NCI-H2227 (cell line): Measurements from ENCODE around the gene PLA2G12A.

Source experiments
- DNase-seq: peaks from one replicate; lab custom pipeline; 2025; ENCODE audit not compliant: unreplicated experiment; lab: John Stamatoyannopoulos, UW

Gene PLA2G12A

DNA sequence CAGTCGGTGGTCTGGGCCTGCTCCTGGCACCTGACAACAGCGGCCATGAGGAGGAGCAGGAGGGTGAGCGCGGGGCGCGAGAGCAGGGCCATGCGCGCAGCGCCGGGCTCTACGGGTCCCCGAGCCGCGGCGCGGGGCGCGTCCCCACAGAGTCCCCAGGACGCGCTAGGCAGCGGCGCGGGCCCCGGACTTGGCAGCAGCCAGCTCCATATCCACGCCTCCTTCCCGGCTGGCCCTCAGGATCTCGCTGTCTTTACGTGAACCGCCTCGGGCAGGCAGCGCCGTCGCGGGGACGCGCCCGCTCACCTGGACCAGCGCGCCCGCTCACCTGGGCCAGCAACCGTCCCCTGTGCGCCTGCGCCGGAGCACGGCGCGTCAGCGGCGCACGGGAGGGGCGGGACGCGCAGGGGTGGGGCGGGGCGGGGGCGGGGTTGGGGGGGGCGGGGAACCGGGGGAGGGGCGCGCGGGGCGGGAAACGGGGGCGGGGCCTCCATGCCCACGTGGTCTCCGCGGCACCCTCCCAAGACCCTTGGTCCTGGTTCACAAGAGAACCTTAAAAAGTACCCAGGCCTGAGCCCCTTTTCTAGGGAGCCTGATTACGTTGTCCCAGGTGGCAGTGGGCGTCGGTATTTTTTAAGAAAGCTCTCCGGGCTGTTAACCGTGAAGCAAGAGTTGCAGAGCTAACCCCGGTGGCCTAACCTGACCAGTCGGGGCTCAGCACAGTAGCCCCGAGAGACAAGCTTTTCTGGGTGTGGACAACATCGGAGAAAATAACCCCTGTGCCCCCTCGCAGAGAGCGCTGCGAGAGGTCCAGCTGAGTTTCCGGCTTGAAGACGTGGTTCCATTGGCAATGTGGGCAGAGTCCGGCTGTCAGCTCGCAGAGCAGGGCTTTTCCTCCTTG lies at the start of gene PLA2G12A:
Gene PLA2G12A (minus strand): TSS at position 353 of the 901 bp plus-strand sequence. CDS start 261 bp downstream, at position 92.
- peak; percentile 80 for DNase-seq

- no peak for DNase-seq
Observed at GRCh38 chr4:109764789-109765402, 35.0 kb upstream of the PLA2G12A start.

DNA sequence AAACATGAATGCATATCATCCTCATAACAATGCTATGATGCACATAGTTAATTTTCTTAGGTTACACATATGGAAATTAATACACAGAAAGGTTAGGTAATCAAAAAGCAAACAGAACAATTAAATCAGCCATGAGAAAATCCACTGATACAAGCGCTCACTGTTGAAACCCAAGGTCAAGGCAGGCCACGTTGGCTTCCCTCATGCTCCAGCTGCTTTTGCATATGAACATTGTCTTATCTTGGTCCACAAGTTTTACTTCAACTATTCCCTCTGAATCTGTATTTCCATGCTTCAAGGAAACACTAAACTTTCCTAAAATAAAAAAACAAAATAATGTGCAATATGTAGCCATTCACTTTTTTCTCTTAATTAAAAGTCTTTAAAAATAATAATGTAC lies 34.5 kb upstream of the PLA2G12A start:
- no peak for DNase-seq

DNA sequence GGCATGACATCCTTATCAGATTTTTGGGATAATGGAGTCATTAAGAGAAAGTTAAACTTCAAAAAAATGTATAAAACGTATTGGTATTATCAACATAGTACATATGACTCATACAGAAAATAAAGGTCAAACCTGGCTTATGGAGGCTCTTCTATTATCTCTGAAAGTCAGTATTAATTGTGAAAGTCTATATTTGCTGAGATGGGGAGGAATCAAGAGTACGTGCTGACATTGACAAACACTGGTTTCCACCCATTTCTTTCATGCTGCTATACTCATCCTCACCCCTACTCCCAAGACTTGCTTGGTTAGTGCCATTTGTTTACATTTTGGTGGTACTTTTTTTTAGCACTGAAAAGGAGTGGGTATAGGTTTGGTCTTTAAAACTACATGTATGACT lies 30.8 kb upstream of the PLA2G12A start:
- no peak for DNase-seq

DNA sequence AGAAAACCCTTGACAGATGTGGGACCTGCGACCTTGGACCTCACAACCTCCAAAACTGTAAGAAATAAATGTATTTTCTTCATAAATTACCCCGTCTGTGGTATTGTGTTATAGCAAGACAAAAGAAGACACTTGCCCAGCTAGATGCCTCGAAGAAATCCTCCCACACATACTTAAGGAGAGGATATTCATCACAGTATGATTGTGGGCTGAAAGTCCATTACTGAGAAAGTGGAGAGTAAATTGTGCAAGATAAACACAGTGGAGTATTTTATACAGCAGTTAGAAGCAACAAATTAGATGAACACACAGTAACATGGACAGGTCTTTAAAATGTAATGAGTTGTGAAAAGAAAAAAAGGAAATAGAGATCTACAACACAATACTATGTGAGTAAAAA lies 25.8 kb upstream of the PLA2G12A start:
- no peak for DNase-seq

GRCh38 chr4:109754093-109754857 lies 24.4 kb upstream of the PLA2G12A start:
- no peak for DNase-seq

GRCh38 chr4:109752525-109752924 lies 22.7 kb upstream of the PLA2G12A start:
- DNase-seq, result no peak

- DNase-seq, result no peak
Observed at GRCh38 chr4:109751852-109752251, 22.0 kb upstream of the PLA2G12A start.

GRCh38 chr4:109750652-109751244 lies 20.9 kb upstream of the PLA2G12A start:
- DNase-seq, result no peak

GRCh38 chr4:109749388-109750082 lies 19.7 kb upstream of the PLA2G12A start:
- no peak for DNase-seq

DNA sequence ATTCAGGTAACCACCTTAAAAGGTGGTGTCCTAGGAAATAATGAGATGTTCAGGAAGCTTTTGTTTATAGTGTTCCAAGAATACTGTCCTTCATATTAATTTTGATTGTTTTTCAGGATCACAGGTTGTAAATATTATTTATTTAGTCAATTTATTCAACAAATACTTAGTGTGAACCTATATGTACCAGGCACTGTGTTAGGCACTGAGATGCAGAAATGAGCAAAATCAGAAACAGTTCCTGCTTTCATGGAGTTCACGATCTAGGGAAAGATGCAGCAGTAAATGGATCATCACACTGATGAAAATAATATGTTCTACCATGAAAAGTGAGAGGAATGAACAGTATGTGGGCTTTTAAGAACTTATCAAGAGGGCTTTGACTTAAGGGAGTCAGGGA lies 18.2 kb upstream of the PLA2G12A start:
- DNase-seq, result no peak

DNA sequence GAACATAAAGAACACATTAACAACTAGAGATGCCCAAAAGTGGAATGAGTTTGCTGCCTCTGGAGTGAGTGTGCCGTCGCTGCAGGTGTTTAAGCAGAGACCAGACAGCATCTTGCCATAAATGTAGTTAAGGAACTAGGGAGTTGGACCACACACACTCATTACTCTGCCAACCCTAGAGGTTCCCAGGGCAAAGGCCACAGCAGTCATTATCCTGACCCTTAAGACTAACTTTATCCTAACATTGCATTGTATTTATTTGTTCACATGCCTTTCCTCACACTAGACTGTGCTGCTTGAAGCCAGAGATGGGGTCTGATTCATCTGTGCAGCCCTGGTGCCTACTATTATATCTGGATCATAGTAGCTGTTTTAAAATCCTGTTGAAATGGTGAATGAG lies 16.9 kb upstream of the PLA2G12A start:
- DNase-seq, result no peak

GRCh38 chr4:109745830-109746229 lies 16.0 kb upstream of the PLA2G12A start:
- DNase-seq, result no peak

GRCh38 chr4:109739547-109739946 lies 9.7 kb upstream of the PLA2G12A start:
- no peak for DNase-seq

DNA sequence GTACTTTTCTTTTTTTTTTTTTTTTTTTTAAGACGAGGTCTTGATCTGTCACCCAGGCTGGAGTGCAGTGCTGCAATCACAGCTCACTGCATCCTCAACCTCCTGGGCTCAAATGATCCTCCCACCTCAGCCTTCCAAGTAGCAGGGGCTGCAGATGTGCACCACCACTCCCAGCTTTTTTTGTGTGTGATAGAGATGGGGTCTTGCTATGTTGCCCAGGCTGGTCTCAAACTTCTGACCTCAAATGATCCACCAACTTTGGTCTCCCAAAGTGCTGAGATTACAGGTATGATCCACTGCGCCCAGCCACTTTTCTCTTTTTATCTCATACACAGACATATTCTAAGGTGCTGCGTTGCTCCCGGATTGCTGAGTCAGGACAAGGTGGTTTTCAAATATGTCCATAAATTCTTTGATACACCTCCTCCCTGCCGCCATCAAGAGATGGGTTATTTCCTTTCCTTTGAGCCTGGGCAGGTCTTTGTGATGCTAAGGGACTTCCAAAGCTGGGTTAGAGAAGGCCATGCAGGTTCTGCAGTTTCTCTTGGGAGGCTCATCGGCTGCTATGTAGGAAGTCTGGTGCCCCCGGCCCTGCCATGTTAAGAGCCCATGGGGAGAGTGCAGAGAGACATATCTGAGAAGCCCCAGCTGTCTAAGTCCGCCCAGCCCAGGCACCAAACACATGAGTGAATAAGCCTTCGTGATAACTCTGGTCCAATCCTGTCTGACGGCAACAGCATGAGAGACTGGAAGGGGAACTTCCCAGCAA lies 8.4 kb upstream of the PLA2G12A start:
- no peak for DNase-seq

GRCh38 chr4:109735566-109736365 lies 5.9 kb upstream of the PLA2G12A start:
- DNase-seq, result no peak

DNA sequence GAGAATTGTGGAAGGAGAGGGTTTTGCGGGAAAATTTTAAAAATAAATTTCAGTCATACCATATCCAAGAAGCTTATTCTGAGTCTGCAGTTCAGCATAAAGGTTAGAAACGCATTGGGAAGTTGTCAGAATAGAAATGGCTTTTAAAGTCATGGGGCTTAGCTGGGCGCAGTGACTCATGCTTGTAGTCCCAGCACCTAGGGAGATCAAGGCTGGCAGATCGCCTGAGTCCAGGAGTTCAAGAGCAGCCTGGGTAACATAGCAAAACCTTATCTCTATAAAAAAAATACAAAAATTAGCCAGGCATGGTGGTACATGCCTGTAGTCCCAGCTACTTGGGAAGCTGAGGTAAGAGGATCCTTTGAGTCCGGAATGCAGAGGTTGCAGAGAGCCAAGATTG lies 3.9 kb upstream of the PLA2G12A start:
- DNase-seq, result no peak

DNA sequence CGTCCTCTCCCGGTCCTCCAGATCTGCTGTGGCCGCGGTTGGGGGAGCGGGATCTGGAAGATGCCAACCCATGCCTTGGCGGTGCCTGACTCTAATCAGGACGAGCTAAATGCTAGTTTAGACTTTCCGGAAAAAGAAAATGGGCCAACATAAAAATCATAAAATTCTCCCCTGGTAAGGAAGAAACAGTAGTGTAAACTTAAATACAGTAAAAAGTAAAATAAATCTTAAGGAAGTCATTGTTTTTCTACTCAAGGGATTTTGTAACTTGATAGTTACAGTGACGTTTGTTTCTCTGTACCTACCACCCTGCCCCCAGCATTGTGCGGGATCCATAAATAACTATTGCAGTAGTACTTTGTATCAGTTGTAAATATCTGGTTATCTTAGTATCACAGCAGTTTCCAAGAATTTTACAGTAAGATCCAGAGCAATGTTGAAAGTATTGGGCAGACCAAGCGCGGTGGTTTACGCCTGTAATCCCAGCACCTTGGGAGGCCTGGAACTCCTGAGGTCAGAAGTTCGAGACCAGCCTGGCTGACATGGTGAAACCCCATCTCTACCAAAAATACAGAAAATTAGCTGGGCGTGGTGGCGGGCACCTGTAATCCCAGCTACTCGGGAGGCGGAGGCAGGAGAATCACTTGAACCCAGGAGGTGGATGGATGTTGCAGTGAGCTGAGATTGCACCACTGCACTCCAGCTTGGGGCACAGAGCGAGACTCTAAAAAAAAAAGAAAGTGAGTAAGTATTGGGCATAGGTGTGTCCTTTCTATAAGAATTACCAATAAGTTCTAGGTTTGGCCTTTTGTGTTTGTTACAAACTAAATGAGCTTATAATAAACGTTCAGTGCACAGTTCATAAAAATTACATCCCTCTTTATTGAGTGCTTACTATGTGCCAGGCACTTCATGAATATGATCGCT lies 1.0 kb upstream of the PLA2G12A start:
- no peak for DNase-seq
